Measurements from ENCODE around the gene SLC16A10.
"Not testable (repeated sequence)": the region's sequence is repeated elsewhere in the genome, so short reads cannot be mapped to it uniquely, and the experiment has no call there.

The SLC16A10 gene

GRCh38 chr6:111195656-111196055 lies 108.4 kb downstream of the SLC16A10 start:
- TF ChIP-seq ZFX (IDR thresholded peaks at IDR 0.05; ENCODE audit: borderline replicate concordance): no peak
- TF ChIP-seq CTCF (IDR thresholded peaks at IDR 0.05): no peak
- H3K27ac ChIP-seq: no peak overlapping the region

GRCh38 chr6:111198841-111199240 lies 111.5 kb downstream of the SLC16A10 start:
- TF ChIP-seq ZFX (IDR thresholded peaks at IDR 0.05; ENCODE audit: borderline replicate concordance): no peak
- TF ChIP-seq CTCF (IDR thresholded peaks at IDR 0.05): no peak
- H3K27ac ChIP-seq: no peak overlapping the region

DNA sequence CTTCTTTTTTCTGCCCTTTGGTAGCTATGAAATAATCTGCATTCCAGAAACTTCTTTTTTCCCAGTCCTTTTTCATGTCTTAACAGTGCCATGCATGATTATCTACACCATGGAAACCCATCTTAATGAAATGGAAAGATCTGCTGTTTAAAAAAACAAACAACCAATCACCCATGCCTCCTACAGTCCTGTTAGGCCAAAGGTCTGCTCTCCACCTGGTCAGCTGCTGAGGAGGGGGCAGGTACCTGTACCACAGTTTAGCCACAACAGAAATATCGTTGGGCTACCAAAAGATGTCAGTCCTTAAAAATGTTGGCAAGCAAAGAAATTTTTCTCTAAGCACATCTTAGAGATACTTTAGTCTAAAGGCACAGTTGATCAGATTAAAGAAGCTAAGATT lies 112.6 kb downstream of the SLC16A10 start:
- no peak overlapping the region for H3K27ac ChIP-seq
- TF ChIP-seq CTCF (IDR thresholded peaks at IDR 0.05) (no peak), ZFX (IDR thresholded peaks at IDR 0.05; ENCODE audit: borderline replicate concordance) (no peak)

- TF ChIP-seq ZFX (IDR thresholded peaks at IDR 0.05; ENCODE audit: borderline replicate concordance) (no peak), CTCF (IDR thresholded peaks at IDR 0.05) (no peak)
- no peak overlapping the region for H3K27ac ChIP-seq
Observed at GRCh38 chr6:111200350-111201243, 113.3 kb downstream of the SLC16A10 start.

GRCh38 chr6:111201244-111201554 lies 113.9 kb downstream of the SLC16A10 start:
- no peak for TF ChIP-seq CTCF (IDR thresholded peaks at IDR 0.05)
- TF ChIP-seq ZFX (IDR thresholded peaks at IDR 0.05; ENCODE audit: borderline replicate concordance): no peak

DNA sequence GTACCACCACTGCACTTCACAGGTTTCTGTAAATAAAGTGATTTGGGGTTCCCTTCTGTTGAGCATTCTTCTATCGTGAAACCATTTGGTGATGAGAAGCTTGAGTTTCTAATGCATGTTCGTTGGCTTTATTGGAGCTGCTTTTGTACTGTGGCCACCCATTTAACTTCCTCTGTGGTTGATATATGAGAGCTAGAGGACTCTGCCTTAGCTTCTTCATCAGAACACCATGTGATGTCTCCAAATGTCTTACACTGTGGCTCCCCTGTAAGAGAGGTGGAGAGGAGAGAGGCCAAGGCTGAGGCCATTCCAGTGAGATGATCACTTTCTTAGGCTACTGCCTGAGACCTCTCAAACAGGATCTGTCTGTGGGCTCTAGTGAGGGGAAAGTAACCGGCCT lies 114.5 kb downstream of the SLC16A10 start:
- TF ChIP-seq CTCF (IDR thresholded peaks at IDR 0.05): no peak
- no peak for TF ChIP-seq ZFX (IDR thresholded peaks at IDR 0.05; ENCODE audit: borderline replicate concordance)
- H3K27ac ChIP-seq: no peak overlapping the region

More at GRCh38 chr6:111201244-111201554, 113.9 kb downstream of the SLC16A10 start:
- no peak overlapping the region for H3K27ac ChIP-seq

- H3K27ac ChIP-seq: not testable (repeated sequence)
Observed at GRCh38 chr6:111203539-111203938, 116.2 kb downstream of the SLC16A10 start.

- no peak overlapping the region for H3K27ac ChIP-seq
- TF ChIP-seq CTCF (IDR thresholded peaks at IDR 0.05) (no peak), ZFX (IDR thresholded peaks at IDR 0.05; ENCODE audit: borderline replicate concordance) (no peak)
Observed at GRCh38 chr6:111204305-111204704, 117.0 kb downstream of the SLC16A10 start.
